CD14-positive monocyte (primary cell): Measurements from ENCODE around the gene DIS3L. TPM values are rescaled to one million over a fixed set of nuclear protein-coding genes. Genes with fewer than 3 reads are reported as not detected.
"Not testable (repeated sequence)": the region's sequence is repeated elsewhere in the genome, so short reads cannot be mapped to it uniquely, and the experiment has no call there.

Experiments
- DNase-seq, 3 donors: peaks; one replicate each; pipeline ENCODE4 v3.0.0-alpha.2; 2011 to 2022
- H2AFZ ChIP-seq: 2 replicates; pipeline ENCODE4 v1.6.0; 2012; ENCODE audit warnings: mild to moderate bottlenecking, low read depth, low read length, inconsistent platforms; ENCODE audit not compliant: insufficient read depth, poor library complexity, severe bottlenecking
- H3K27ac ChIP-seq, 2 donors: 1 replicate in 1 of 2; 2 replicates in 1 of 2; pipeline ENCODE4 v1.5.1; 2012 to 2013; ENCODE audit warnings: low read length in 2 of 2, control low read depth in 1 of 2, inconsistent platforms in 1 of 2, low read depth in 1 of 2, mild to moderate bottlenecking in 1 of 2
- H3K27me3 ChIP-seq, 2 donors: one replicate each; pipeline versions ENCODE4 v1.6.0 to v1.6.1; 2011 to 2013; ENCODE audit warnings: low read length in 2 of 2; ENCODE audit not compliant: control insufficient read depth in 2 of 2, insufficient read depth in 2 of 2
- H3K36me3 ChIP-seq, 2 donors: replicated peaks in 1 of 2; 1 replicate in 1 of 2; 2 replicates in 1 of 2; pipeline versions ENCODE4 v1.5.1 to v1.6.1; 2012 to 2013; ENCODE audit warnings: low read length in 2 of 2, control low read depth in 1 of 2, inconsistent platforms in 1 of 2, mild to moderate bottlenecking in 1 of 2; ENCODE audit not compliant: insufficient read depth in 2 of 2, control insufficient read depth in 1 of 2
- H3K4me1 ChIP-seq, 2 donors: 1 replicate in 1 of 2; 2 replicates in 1 of 2; pipeline versions ENCODE4 v1.5.1 to v1.6.1; 2012 to 2013; ENCODE audit warnings: low read length in 2 of 2, control low read depth in 1 of 2, inconsistent platforms in 1 of 2, mild to moderate bottlenecking in 1 of 2, moderate library complexity in 1 of 2; ENCODE audit not compliant: insufficient read depth in 2 of 2, control insufficient read depth in 1 of 2
- H3K4me2 ChIP-seq: replicated peaks from 2 replicates; pipeline ENCODE3; 2012; ENCODE audit warnings: low read length, moderate library complexity, mild to moderate bottlenecking; ENCODE audit not compliant: poor library complexity, severe bottlenecking; ENCODE audit errors: extremely low read depth
- H3K4me3 ChIP-seq, 3 experiments: fragments of 200-600 bp in 1 of 3; sonication (generic) in 1 of 3; replicated peaks in 1 of 3; 1 replicate in 2 of 3; 2 replicates in 1 of 3; pipeline ENCODE4 v1.5.1; 2011 to 2013; ENCODE audit warnings: low read length in 3 of 3, mild to moderate bottlenecking in 3 of 3, control low read depth in 2 of 3, low read depth in 2 of 3, inconsistent platforms in 1 of 3, moderate library complexity in 1 of 3
- H3K79me2 ChIP-seq: 2 replicates; pipeline ENCODE4 v1.6.0; 2012; ENCODE audit warnings: mild to moderate bottlenecking, control low read depth, inconsistent platforms, low read length, moderate library complexity; ENCODE audit not compliant: insufficient read depth
- H3K9ac ChIP-seq: 2 replicates; pipeline ENCODE4 v1.6.0; 2017; ENCODE audit warnings: low read length, mild to moderate bottlenecking; ENCODE audit not compliant: insufficient read depth, poor library complexity, severe bottlenecking
- H3K9me3 ChIP-seq, 2 donors: replicated peaks in 1 of 2; 1 replicate in 1 of 2; 2 replicates in 1 of 2; pipeline versions ENCODE4 v1.5.1 to v1.6.1; 2012 to 2013; ENCODE audit warnings: low read length in 2 of 2, control low read depth in 1 of 2; ENCODE audit not compliant: control insufficient read depth in 1 of 2, insufficient read depth in 1 of 2
- H4K20me1 ChIP-seq: 2 replicates; pipeline ENCODE4 v1.6.0; 2012; ENCODE audit warnings: mild to moderate bottlenecking, low read length, control low read depth, moderate library complexity; ENCODE audit not compliant: insufficient read depth
- H3K27ac Mint-ChIP-seq, 7 donors: one replicate each; pipeline ENCODE4 v1.8.0; 2020; ENCODE audit warnings: mild to moderate bottlenecking in 7 of 7, mixed read lengths in 7 of 7, moderate library complexity in 6 of 7, inconsistent platforms in 2 of 7
- H3K27me3 Mint-ChIP-seq, 3 donors: one replicate each; pipeline ENCODE4 v1.8.0; 2021 to 2022; ENCODE audit warnings: low read depth in 3 of 3, mild to moderate bottlenecking in 3 of 3, mixed read lengths in 3 of 3, moderate library complexity in 3 of 3, inconsistent platforms in 1 of 3
- H3K36me3 Mint-ChIP-seq, 2 donors: one replicate each; pipeline ENCODE4 v1.8.0; 2020; ENCODE audit warnings: mixed read lengths in 2 of 2, inconsistent platforms in 1 of 2, mild to moderate bottlenecking in 1 of 2
- H3K4me1 Mint-ChIP-seq: one replicate; pipeline ENCODE4 v1.8.0; 2020; ENCODE audit warnings: mild to moderate bottlenecking, mixed read lengths
- H3K4me3 Mint-ChIP-seq, 2 donors: one replicate each; pipeline ENCODE4 v1.8.0; 2020; ENCODE audit warnings: mild to moderate bottlenecking in 2 of 2, mixed read lengths in 2 of 2, moderate library complexity in 1 of 2
- H3K9me3 Mint-ChIP-seq, 7 donors: one replicate each; pipeline ENCODE4 v1.8.0; 2020 to 2022; ENCODE audit warnings: mixed read lengths in 7 of 7, mild to moderate bottlenecking in 6 of 7, moderate library complexity in 6 of 7, inconsistent platforms in 2 of 7
- WGBS: methylation state at CpG from one replicate; pipeline ENCODE4 v1.1.5; 2013; ENCODE audit warnings: missing lambda C conversion rate; ENCODE audit not compliant: insufficient coverage; 5-methylcytosine and 5-hydroxymethylcytosine counted together
- intact Hi-C, 2 donors: fragments of 100-400 bp; cut with micrococcal nuclease; formaldehyde crosslinking; loops; one replicate each; pipeline versions ENCODE4 v1.15.0 to v1.15.1; 2023
- polyA plus RNA-seq, 3 donors: library from polyadenylated mRNA; depleted of rRNA in 1 of 3; unstranded in 2 of 3; stranded (reverse) in 1 of 3; fragments of 300-500 nt in 2 of 3; fragments of >200 nt in 1 of 3; fragmentation: Illumina TruSeq in 2 of 3; gene quantifications; 1 replicate in 2 of 3; 2 replicates in 1 of 3; pipeline ENCODE4 v1.2.3, GENCODE V29; 2012 to 2021
- TF ChIP-seq, protein P1 (sequence below): fragments of 200-600 bp; IDR thresholded peaks from one replicate; pipeline ENCODE4 v1.8.0; 2022; ENCODE audit warnings: antibody characterized with exemption, mild to moderate bottlenecking

Gene DIS3L
- polyA plus RNA-seq, 3 donors = 13.2 to 17.0 (median 13.6) TPM

- Mint-ChIP-seq H3K27me3 (peaks cover 56 to 72% (median 66%) of the 10 kb centered on the region in 3 donors), H3K27ac (peak overlapping the region in 1 of 7 donors; percentile 42), H3K4me1 (peaks cover 23% of the 10 kb centered on the region), H3K4me3 (peak overlapping the region in 1 of 2 donors; percentile 76), H3K36me3 (peaks cover 6 to 7% of the 10 kb centered on the region in 2 donors), H3K9me3 (peaks cover 0 to 17% (median 7%) of the 10 kb centered on the region in 7 donors)
- Histone ChIP-seq H3K9me3 (peaks cover 0 to 31% of the 10 kb centered on the region in 2 donors), H3K79me2 (no peaks in the 10 kb centered on the region), H3K4me3 (no peak overlapping the region), H3K27ac (no peak overlapping the region), H3K36me3 (no peaks in the 10 kb centered on the region), H3K9ac (no peak overlapping the region), H3K27me3 (peaks cover 63 to 78% of the 10 kb centered on the region in 2 donors), H4K20me1 (no peaks in the 10 kb centered on the region), H2AFZ (no peak overlapping the region), H3K4me2 (no peak overlapping the region), H3K4me1 (peaks cover 21 to 29% of the 10 kb centered on the region in 2 donors)
- no peak for DNase-seq
- WGBS = no CpG with 5 or more reads among the region's 3 CpGs
- TF ChIP-seq, protein P1, sequence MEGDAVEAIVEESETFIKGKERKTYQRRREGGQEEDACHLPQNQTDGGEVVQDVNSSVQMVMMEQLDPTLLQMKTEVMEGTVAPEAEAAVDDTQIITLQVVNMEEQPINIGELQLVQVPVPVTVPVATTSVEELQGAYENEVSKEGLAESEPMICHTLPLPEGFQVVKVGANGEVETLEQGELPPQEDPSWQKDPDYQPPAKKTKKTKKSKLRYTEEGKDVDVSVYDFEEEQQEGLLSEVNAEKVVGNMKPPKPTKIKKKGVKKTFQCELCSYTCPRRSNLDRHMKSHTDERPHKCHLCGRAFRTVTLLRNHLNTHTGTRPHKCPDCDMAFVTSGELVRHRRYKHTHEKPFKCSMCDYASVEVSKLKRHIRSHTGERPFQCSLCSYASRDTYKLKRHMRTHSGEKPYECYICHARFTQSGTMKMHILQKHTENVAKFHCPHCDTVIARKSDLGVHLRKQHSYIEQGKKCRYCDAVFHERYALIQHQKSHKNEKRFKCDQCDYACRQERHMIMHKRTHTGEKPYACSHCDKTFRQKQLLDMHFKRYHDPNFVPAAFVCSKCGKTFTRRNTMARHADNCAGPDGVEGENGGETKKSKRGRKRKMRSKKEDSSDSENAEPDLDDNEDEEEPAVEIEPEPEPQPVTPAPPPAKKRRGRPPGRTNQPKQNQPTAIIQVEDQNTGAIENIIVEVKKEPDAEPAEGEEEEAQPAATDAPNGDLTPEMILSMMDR = no peak
- intact Hi-C loops = no loop called here
Measured at GRCh38 chr15:66256692-66257091, 36.7 kb upstream of the DIS3L start.

GRCh38 chr15:66261056-66261455, 32.3 kb upstream of the DIS3L start:
- Histone ChIP-seq H3K27me3 (peaks cover 24 to 42% of the 10 kb centered on the region in 2 donors), H3K9me3 (peaks cover 0 to 4% of the 10 kb centered on the region in 2 donors), H3K36me3 (no peaks in the 10 kb centered on the region), H3K4me2 (no peak overlapping the region), H3K79me2 (no peaks in the 10 kb centered on the region), H3K4me3 (no peak overlapping the region), H4K20me1 (no peaks in the 10 kb centered on the region), H3K27ac (no peak overlapping the region), H3K4me1 (no peaks in the 10 kb centered on the region), H3K9ac (no peak overlapping the region), H2AFZ (no peak overlapping the region)
- Mint-ChIP-seq H3K9me3 (peaks cover 3 to 12% (median 8%) of the 10 kb centered on the region in 7 donors), H3K36me3 (peaks cover 0 to 4% of the 10 kb centered on the region in 2 donors), H3K27ac (no peak overlapping the region), H3K27me3 (peaks cover 28 to 41% (median 39%) of the 10 kb centered on the region in 3 donors), H3K4me1 (no peaks in the 10 kb centered on the region), H3K4me3 (no peak overlapping the region)
- intact Hi-C loops = no loop called here
- TF ChIP-seq, protein P1 = no peak
- no peak for DNase-seq
- no CpG with 5 or more reads among the region's 3 CpGs for WGBS

DNA sequence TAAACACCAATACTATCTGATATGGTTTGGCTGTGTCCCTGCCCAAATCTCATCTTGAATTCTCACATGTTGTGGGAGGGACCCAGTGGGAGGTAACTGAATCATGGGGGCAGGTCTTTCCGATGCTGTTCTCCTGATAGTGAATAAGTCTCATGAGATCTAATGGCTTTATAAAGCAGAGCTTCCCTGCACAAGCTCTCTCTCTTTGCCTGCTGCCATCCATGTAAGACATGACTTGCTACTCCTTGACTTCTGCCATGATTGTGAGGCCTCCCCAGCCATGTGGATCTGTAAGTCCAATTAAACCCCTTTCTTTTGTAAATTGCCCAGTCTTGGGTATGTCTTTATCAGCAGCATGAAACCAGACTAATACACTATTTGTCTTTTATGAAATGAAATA, 30.5 kb upstream of the DIS3L start:
- H3K79me2 ChIP-seq, H3K9ac ChIP-seq, H3K4me1 Mint-ChIP-seq, H3K36me3 ChIP-seq, intact Hi-C loops, H3K4me1 ChIP-seq, H3K4me3 ChIP-seq, H3K27ac ChIP-seq, H3K27ac Mint-ChIP-seq, H4K20me1 ChIP-seq, H3K9me3 ChIP-seq, H3K4me3 Mint-ChIP-seq, H2AFZ ChIP-seq, DNase-seq, H3K4me2 ChIP-seq, H3K36me3 Mint-ChIP-seq: not testable (repeated sequence)
- Mint-ChIP-seq H3K27me3 (peaks cover 16 to 27% (median 24%) of the 10 kb centered on the region in 3 donors), H3K9me3 (peaks cover 3 to 12% (median 6%) of the 10 kb centered on the region in 7 donors)
- H3K27me3 ChIP-seq = peaks cover 7 to 25% of the 10 kb centered on the region in 2 donors
- WGBS = no CpG with 5 or more reads among the region's 1 CpG
